22Rv1 (cell line): ENCODE results near the gene CHID1.
A peak's percentile ranks its signal among the peaks of the same experiment; 100 is the strongest.

Source experiments
- H3K27ac ChIP-seq: fragments of 450-650 bp; 2 replicates; pipeline ENCODE4 v1.5.1; 2017
- ZFX ChIP-seq: fragments of 450-650 bp; IDR thresholded peaks from 2 replicates; pipeline ENCODE4 v1.6.1; 2017; ENCODE audit warnings: antibody characterized with exemption, borderline replicate concordance
- TF ChIP-seq, protein P1 (sequence below): fragments of 450-650 bp; IDR thresholded peaks from 2 replicates; pipeline ENCODE4 v1.5.1; 2017; ENCODE audit warnings: mild to moderate bottlenecking

CHID1 gene

DNA sequence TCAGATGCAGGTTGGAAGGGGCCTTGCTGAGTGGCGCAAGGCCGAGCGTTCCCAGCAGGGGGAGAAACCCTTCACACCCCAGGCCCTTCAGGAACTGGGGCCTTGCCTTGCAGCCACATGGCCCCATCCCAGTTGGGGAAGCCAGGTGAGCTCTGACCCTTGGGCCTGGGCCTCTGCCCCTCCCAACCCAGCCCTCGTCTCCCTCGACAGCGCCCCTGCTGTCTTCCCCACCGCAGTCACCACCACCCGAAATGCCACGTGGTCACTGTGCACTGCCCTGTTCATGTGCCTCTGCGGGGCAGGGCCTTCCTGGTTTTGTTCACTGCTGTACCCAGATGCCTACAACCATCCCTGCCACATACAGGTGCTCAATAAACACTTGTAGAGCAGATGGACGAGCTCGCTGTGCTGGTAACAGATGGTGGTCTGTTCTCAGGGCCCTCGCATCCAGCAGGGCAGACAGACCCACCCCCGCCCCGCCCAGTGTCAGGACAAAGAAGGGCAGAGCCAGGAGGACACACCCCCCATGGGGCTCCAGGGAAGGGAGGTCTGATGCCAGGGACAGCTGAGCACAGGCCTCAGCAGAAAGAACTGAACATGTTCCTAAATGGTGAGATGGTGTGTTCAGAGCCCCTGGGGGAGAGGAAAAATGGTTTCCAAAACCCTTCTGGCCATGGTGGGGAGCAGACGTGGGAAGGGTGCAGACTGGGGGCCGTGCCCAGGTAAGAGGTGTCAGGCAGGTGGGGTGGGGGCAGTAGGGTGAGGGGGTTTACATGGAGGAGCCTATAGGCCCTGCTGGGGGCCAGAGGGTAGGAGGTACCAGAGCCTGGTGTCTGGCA lies 72.0 kb downstream of the CHID1 start:
- H3K27ac ChIP-seq = peak overlapping the region; percentile 82

DNA sequence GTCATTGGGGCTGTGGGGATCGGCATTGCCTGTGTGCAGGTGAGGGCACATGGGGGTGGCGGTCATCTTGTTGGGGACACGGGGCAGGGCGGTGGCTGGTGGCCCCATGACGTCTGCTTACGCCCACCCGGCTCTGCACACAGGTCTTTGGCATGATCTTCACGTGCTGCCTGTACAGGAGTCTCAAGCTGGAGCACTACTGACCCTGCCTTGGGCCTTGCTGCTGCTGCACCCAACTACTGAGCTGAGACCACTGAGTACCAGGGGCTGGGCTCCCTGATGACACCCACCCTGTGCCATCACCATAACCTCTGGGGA lies 72.7 kb downstream of the CHID1 start:
- TF ChIP-seq, protein P1, sequence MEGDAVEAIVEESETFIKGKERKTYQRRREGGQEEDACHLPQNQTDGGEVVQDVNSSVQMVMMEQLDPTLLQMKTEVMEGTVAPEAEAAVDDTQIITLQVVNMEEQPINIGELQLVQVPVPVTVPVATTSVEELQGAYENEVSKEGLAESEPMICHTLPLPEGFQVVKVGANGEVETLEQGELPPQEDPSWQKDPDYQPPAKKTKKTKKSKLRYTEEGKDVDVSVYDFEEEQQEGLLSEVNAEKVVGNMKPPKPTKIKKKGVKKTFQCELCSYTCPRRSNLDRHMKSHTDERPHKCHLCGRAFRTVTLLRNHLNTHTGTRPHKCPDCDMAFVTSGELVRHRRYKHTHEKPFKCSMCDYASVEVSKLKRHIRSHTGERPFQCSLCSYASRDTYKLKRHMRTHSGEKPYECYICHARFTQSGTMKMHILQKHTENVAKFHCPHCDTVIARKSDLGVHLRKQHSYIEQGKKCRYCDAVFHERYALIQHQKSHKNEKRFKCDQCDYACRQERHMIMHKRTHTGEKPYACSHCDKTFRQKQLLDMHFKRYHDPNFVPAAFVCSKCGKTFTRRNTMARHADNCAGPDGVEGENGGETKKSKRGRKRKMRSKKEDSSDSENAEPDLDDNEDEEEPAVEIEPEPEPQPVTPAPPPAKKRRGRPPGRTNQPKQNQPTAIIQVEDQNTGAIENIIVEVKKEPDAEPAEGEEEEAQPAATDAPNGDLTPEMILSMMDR = no peak
- no peak for TF ChIP-seq ZFX
- H3K27ac ChIP-seq = peak overlapping the region; percentile 82

More for the DNA sequence above, 72.0 kb downstream of the CHID1 start:
- TF ChIP-seq ZFX = no peak
- TF ChIP-seq, protein P1 = peak; percentile 38

DNA sequence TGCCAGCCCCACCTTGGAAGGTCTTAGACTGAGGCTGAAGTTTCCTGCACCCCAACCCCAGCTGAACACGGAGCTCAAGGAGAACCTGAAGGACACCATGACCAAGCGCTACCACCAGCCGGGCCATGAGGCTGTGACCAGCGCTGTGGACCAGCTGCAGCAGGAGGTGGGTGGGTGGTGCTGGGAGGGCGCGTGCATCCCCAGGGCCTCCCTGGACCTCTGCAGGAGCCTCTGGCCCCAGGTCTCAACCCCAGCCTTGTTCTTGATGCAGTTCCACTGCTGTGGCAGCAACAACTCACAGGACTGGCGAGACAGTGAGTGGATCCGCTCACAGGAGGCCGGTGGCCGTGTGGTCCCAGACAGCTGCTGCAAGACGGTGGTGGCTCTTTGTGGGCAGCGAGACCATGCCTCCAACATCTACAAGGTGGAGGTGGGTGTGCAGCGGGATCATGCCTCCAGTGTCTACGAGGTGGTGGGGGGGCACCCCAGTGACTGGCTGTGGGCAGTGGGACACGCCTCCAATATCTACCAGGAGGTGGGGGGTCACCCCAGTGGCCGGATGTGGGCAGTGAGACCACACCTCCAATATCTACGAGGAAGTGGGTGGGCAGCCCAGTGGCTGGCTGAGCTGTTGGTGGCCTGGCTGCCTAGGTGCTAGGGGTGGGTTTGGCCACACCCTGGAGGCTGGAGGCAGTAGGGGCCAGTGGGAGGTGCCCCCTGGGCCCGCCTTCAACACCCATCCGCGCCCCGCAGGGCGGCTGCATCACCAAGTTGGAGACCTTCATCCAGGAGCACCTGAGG lies 73.2 kb downstream of the CHID1 start:
- H3K27ac ChIP-seq = peak overlapping the region; percentile 82
- no peak for TF ChIP-seq ZFX
- TF ChIP-seq, protein P1 = no peak

DNA sequence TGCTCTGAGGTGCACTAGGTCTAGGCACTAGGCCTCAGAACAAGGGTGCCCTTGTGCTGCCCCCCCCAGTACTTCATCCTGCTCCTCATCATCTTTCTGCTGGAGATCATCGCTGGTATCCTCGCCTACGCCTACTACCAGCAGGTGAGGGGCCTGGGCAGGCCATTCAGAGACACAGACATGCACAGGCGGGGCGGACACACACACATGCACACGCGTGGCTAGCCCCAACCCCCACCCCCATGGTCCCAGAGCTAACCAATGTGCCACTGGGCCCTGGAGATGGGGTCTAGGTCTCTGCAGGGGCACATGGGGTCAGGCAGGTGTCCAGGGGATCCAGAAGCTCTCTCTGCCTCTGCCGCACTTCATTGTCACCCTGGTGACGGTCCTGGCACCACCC lies 73.9 kb downstream of the CHID1 start:
- H3K27ac ChIP-seq = peak overlapping the region; percentile 82

DNA sequence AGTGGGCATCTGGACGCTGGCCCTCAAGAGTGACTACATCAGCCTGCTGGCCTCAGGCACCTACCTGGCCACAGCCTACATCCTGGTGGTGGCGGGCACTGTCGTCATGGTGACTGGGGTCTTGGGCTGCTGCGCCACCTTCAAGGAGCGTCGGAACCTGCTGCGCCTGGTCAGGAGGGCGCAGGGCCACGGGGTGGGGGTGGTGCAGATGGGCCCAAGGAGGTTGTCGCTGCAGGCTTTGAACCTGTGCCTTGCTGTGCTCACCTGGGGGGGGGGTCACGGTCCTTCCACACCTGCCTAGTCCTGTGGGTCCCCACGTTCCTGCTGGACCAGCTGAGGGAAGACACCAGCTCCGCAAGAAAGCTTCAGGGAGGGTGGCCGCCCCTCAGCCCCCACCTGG lies 74.3 kb downstream of the CHID1 start:
- TF ChIP-seq, protein P1 = no peak
- no peak for TF ChIP-seq ZFX
- H3K27ac ChIP-seq = peak overlapping the region; percentile 82

More for the DNA sequence above, 73.9 kb downstream of the CHID1 start:
- TF ChIP-seq, protein P1 = no peak
- TF ChIP-seq ZFX = no peak

DNA sequence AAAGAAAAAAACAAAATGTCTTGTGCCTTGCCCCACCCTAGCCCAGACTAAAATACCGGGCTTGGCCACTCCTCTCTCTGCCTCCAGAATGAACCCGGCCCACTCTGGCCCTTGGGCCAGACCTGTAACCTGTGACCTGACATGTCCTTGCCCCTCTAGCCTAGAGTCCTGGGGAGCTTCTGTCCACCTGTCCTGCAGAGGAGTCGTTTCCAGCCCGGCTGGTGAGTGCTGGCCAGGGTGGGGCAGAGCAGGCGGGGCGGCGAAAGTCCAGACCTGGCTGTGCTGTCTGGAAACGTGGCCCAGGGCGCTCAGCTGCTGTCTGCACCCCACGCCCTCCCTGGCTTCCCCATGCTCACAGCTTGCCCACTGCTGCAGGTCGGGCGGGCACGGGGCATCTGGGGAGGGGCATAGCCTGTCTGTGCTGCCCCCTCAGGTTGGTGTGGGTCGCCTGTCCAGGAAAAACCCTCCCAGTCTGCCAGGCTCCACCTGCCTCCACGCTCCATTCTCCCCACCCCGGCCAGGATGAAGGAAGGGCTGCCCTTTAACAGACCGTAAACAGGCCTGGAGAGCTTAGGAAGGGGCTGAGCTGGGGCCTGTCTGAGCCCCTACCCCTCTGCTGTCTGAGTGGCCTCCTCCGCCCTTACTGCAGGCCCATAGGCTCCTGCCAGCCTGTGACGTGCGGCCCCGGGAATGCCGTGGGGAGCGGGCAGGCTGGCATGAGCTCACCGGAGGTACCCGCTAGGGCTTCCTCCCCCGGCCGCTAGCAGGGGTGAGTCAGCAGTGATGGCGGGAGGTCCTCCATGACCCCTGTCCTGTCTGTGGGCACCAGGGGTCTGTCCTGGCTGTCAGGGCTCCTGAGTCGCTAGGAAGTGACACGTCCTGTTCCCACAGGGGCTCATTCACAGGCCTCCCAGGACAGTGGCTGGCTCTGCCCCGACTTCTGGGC lies 76.0 kb downstream of the CHID1 start:
- TF ChIP-seq ZFX = no peak
- TF ChIP-seq, protein P1 = no peak
- peak overlapping the region; percentile 96 for H3K27ac ChIP-seq
